Esophagus (tissue), 2 donors: ENCODE results near the gene GIMD1. TPM values are rescaled to one million over a fixed set of nuclear protein-coding genes. Genes with fewer than 3 reads are reported as not detected.
"Not testable (repeated sequence)": the region's sequence is repeated elsewhere in the genome, so short reads cannot be mapped to it uniquely, and the experiment has no call there.

Source experiments
- H3K27ac ChIP-seq, 2 donors: one replicate each; pipeline ENCODE4 v1.5.1; 2013; ENCODE audit warnings: low read depth in 2 of 2, mild to moderate bottlenecking in 2 of 2, inconsistent platforms in 1 of 2, low read length in 1 of 2, moderate library complexity in 1 of 2
- H3K27me3 ChIP-seq, 2 donors: one replicate each; pipeline ENCODE4 v1.6.1; 2013; ENCODE audit warnings: low read length in 2 of 2, control low read depth in 1 of 2, mild to moderate bottlenecking in 1 of 2; ENCODE audit not compliant: insufficient read depth in 2 of 2, control insufficient read depth in 1 of 2
- H3K36me3 ChIP-seq, 2 donors: one replicate each; pipeline ENCODE4 v1.6.1; 2013; ENCODE audit warnings: low read length in 1 of 2; ENCODE audit not compliant: control insufficient read depth in 2 of 2, insufficient read depth in 2 of 2
- H3K4me1 ChIP-seq, 2 donors: one replicate each; pipeline ENCODE4 v1.6.1; 2013; ENCODE audit warnings: low read length in 1 of 2; ENCODE audit not compliant: control insufficient read depth in 2 of 2, insufficient read depth in 2 of 2
- H3K4me3 ChIP-seq, 2 donors: one replicate each; pipeline ENCODE4 v1.5.1; 2013; ENCODE audit warnings: low read length in 2 of 2, mild to moderate bottlenecking in 2 of 2, low read depth in 1 of 2, moderate library complexity in 1 of 2
- H3K9me3 ChIP-seq, 2 donors: one replicate each; pipeline ENCODE4 v1.6.1; 2013; ENCODE audit warnings: mild to moderate bottlenecking in 2 of 2, low read depth in 1 of 2, low read length in 1 of 2, moderate library complexity in 1 of 2; ENCODE audit not compliant: control insufficient read depth in 2 of 2, insufficient read depth in 1 of 2
- WGBS, 2 donors: extraction: QIAGEN DNeasy Blood & Tissue Kit; methylation state at CpG; one replicate each; pipeline ENCODE4 v1.1.7; 2013; 5-methylcytosine and 5-hydroxymethylcytosine counted together
- polyA plus RNA-seq, 2 donors: library from polyadenylated mRNA; stranded (reverse); fragments of 200-250 nt; gene quantifications; one replicate each; pipeline ENCODE4 v1.2.3, GENCODE V29; 2013
- donor health status: healthy with polysubstance abuse.
- donor health status: Bipolar disorder and iron deficiency.

Gene GIMD1
- polyA plus RNA-seq, 2 donors, result not detected

DNA sequence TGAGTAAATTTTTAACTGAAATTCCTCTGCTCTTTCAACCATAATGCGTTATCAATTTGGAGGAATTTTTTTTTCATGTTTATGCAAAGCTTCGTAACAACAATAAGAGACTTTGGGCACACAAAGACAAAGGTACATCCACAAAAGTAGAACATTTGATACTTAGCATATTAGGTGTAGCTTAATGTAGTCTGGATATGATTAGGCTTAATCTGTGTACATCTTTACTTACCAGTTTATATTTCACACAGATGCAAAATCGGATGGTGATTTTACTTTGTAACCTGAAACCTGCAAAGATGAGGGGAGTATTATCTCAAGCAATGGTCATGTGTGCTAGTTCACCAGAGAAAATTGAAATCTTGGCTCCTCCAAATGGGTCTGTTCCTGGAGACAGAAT is 32.0 kb downstream of the GIMD1 start:
- Histone ChIP-seq H3K4me1 (no peaks in the 10 kb centered on the region), H3K27me3 (no peaks in the 10 kb centered on the region), H3K36me3 (peaks cover 11 to 12% of the 10 kb centered on the region in 2 donors), H3K4me3 (no peak overlapping the region), H3K9me3 (no peaks in the 10 kb centered on the region), H3K27ac (no peak overlapping the region)
- WGBS, 2 donors, result 98 to 100% methylated on average over 3 of the region's 3 CpGs

GRCh38 chr4:106334741-106335470 is 33.7 kb downstream of the GIMD1 start:
- no peaks in the 10 kb centered on the region for H3K4me1 ChIP-seq
- 78 to 79% methylated on average over 1 of the region's 1 CpG for WGBS, 2 donors

GRCh38 chr4:106333186-106333585 is 35.4 kb downstream of the GIMD1 start:
- Histone ChIP-seq H3K36me3 (peaks cover 6% of the 10 kb centered on the region in 2 donors), H3K27me3 (no peaks in the 10 kb centered on the region), H3K4me3 (no peak overlapping the region), H3K9me3 (no peaks in the 10 kb centered on the region), H3K4me1 (no peaks in the 10 kb centered on the region), H3K27ac (no peak overlapping the region)
- 77 to 92% methylated on average over 5 of the region's 5 CpGs for WGBS, 2 donors

More at GRCh38 chr4:106334741-106335470, 33.7 kb downstream of the GIMD1 start:
- Histone ChIP-seq H3K27ac (no peak overlapping the region), H3K36me3 (peaks cover 11 to 12% of the 10 kb centered on the region in 2 donors), H3K4me3 (no peak overlapping the region), H3K27me3 (no peaks in the 10 kb centered on the region), H3K9me3 (no peaks in the 10 kb centered on the region)

DNA sequence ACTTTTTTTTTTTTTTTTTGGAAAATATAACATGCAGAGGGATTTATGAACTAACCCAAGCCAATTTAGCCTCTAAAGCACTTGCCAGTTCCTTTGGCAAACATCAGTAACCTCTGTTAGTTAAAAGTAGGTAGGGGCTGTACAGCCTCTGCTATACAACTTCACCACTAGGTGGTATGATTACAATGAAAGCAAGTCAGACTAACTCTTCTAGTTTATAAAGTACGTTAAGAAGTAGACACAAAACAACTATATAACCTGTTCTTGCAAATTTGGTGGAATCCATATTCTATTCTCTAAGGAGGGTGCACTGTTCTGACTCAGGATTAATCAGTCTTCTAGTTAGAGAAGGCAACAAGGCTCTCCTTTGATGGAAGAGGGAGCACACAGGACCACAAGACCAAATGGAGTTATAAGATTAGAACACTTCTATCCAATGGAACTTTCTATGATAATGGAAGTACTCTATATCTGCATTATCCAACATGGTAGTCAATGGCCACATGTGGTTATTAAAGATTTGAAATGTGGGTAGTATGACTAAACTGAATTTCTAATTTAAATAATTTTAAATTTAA is 39.4 kb downstream of the GIMD1 start:
- Histone ChIP-seq H3K27ac (no peak overlapping the region), H3K27me3 (no peaks in the 10 kb centered on the region), H3K4me1 (no peaks in the 10 kb centered on the region), H3K9me3 (no peaks in the 10 kb centered on the region), H3K4me3 (no peak overlapping the region), H3K36me3 (peaks cover 2 to 3% of the 10 kb centered on the region in 2 donors)
- 12 to 25% methylated on average over 1 of the region's 1 CpG for WGBS, 2 donors

GRCh38 chr4:106325800-106326199 is 42.8 kb downstream of the GIMD1 start:
- Histone ChIP-seq H3K27ac (no peak overlapping the region), H3K27me3 (no peaks in the 10 kb centered on the region), H3K4me1 (no peaks in the 10 kb centered on the region), H3K4me3 (no peak overlapping the region), H3K36me3 (peaks cover 3% of the 10 kb centered on the region in 2 donors), H3K9me3 (no peaks in the 10 kb centered on the region)

DNA sequence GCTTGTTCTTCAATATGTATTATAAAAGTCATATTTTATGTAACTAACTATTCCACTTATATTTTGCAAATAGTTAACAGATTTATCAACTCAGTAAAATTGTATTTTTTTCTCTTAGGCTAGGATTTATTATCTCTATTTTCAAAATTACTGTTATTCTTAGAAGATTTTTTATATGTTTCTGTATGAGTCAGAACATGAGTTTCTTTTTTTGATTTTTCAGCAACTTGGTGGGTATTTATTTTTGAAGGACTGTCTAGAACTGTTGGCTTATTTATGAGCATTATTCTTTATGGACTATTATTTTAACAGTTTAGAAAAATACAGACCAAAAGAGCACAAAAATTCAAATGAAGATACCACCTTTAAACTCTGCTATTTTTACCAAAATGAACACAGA is 45.5 kb downstream of the GIMD1 start:
- no peaks in the 10 kb centered on the region for H3K9me3 ChIP-seq
- no peak overlapping the region for H3K4me3 ChIP-seq
- H3K36me3 ChIP-seq, result peaks cover 0 to 4% of the 10 kb centered on the region in 2 donors
- H3K4me1 ChIP-seq, result no peaks in the 10 kb centered on the region
- H3K27me3 ChIP-seq, result no peaks in the 10 kb centered on the region
- H3K27ac ChIP-seq, result no peak overlapping the region

- 62 to 68% methylated on average over 6 of the region's 6 CpGs for WGBS, 2 donors
- H3K4me1 ChIP-seq, H3K27ac ChIP-seq, H3K27me3 ChIP-seq, H3K9me3 ChIP-seq, H3K36me3 ChIP-seq, H3K4me3 ChIP-seq: not testable (repeated sequence)
Measured at GRCh38 chr4:106321814-106322213, 46.8 kb downstream of the GIMD1 start.

DNA sequence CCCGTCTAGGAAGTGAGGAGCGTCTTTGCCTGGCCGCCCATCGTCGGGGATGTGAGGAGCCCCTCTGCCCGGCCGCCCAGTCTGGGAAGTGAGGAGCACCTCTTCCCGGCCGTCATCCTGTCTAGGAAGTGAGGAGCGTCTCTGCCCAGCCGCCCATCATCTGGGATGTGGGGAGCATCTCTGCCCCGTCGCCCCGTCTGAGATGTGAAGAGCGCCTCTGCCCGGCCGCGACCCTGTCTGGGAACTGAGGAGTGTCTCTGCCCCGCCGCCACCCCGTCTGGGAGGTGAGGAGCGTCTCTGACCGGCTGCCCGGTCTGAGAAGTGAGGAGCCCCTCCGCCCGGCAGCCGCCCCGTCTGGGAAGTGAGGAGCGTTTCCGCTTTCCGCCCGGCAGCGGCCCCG is 47.4 kb downstream of the GIMD1 start:
- H3K36me3 ChIP-seq, H3K27me3 ChIP-seq, H3K4me3 ChIP-seq, H3K9me3 ChIP-seq, H3K4me1 ChIP-seq, H3K27ac ChIP-seq: not testable (repeated sequence)
- WGBS, 2 donors, result 96 to 97% methylated on average over 34 of the region's 34 CpGs

- H3K9me3 ChIP-seq, result no peaks in the 10 kb centered on the region
- peaks cover 0 to 2% of the 10 kb centered on the region in 2 donors for H3K4me1 ChIP-seq
- H3K27me3 ChIP-seq, result no peaks in the 10 kb centered on the region
- 95 to 100% methylated on average over 1 of the region's 1 CpG for WGBS, 2 donors
- no peak overlapping the region for H3K27ac ChIP-seq
- H3K36me3 ChIP-seq, result peaks cover 0 to 2% of the 10 kb centered on the region in 2 donors
- no peak overlapping the region for H3K4me3 ChIP-seq
Measured at GRCh38 chr4:106320235-106320634, 48.3 kb downstream of the GIMD1 start.

- Histone ChIP-seq H3K4me3 (no peak overlapping the region), H3K36me3 (peaks cover 0 to 2% of the 10 kb centered on the region in 2 donors), H3K9me3 (no peaks in the 10 kb centered on the region), H3K4me1 (peaks cover 0 to 2% of the 10 kb centered on the region in 2 donors), H3K27ac (no peak overlapping the region), H3K27me3 (no peaks in the 10 kb centered on the region)
Measured at GRCh38 chr4:106318511-106318910, 50.1 kb downstream of the GIMD1 start.
